DMS 273 (cell line): ENCODE measurements around the gene XPNPEP1.

Experiments
- DNase-seq: peaks from one replicate; lab custom pipeline; 2025; ENCODE audit not compliant: unreplicated experiment; lab: John Stamatoyannopoulos, UW

XPNPEP1 gene

GRCh38 chr10:109820620-109821405 lies 102.5 kb downstream of the XPNPEP1 start:
- DNase-seq: no peak

GRCh38 chr10:109819807-109820206 lies 103.5 kb downstream of the XPNPEP1 start:
- DNase-seq: no peak
